ENCODE results near the gene CFAP161.
A peak's percentile ranks its signal among the peaks of the same experiment; 100 is the strongest.
"Not testable (repeated sequence)": the region's sequence is repeated elsewhere in the genome, so short reads cannot be mapped to it uniquely, and the experiment has no call there.

CFAP161 gene

DNA sequence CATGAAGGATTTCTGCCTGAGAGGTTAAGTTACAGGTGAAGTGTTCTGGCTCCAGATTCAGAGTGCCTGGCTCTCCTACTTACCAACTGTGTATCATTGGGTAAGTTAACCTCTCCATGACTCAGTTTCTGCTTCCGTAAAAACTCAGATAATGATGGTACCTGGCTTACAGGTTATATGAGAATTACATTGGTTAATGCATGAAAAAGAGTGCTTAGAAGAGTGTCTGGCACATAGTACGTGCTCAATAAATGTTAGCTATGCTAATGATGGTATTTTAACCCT lies 23.8 kb downstream of the CFAP161 start:
- Histone ChIP-seq H3K4me3 (ENCODE audit: low read depth, low read length) (no peak overlapping the region), H3K27ac (no peak overlapping the region), H3K36me3 (no peaks in the 10 kb centered on the region), H3K27me3 (ENCODE audit: insufficient read depth, low read depth, severe bottlenecking) (no peaks in the 10 kb centered on the region), H3K9me3 (ENCODE audit: severe bottlenecking) (no peaks in the 10 kb centered on the region)
- TF ChIP-seq, protein P1, sequence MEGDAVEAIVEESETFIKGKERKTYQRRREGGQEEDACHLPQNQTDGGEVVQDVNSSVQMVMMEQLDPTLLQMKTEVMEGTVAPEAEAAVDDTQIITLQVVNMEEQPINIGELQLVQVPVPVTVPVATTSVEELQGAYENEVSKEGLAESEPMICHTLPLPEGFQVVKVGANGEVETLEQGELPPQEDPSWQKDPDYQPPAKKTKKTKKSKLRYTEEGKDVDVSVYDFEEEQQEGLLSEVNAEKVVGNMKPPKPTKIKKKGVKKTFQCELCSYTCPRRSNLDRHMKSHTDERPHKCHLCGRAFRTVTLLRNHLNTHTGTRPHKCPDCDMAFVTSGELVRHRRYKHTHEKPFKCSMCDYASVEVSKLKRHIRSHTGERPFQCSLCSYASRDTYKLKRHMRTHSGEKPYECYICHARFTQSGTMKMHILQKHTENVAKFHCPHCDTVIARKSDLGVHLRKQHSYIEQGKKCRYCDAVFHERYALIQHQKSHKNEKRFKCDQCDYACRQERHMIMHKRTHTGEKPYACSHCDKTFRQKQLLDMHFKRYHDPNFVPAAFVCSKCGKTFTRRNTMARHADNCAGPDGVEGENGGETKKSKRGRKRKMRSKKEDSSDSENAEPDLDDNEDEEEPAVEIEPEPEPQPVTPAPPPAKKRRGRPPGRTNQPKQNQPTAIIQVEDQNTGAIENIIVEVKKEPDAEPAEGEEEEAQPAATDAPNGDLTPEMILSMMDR (IDR thresholded peaks at IDR 0.05; ENCODE audit: low read depth, low read length), result no peak
- no peak for DNase-seq

- DNase-seq; H3K4me3 ChIP-seq (ENCODE audit: low read depth, low read length); H3K27ac ChIP-seq; H3K36me3 ChIP-seq; H3K27me3 ChIP-seq (ENCODE audit: insufficient read depth, low read depth, severe bottlenecking); H3K9me3 ChIP-seq (ENCODE audit: severe bottlenecking): not testable (repeated sequence)
Measured at GRCh38 chr15:81158561-81158960, 24.5 kb downstream of the CFAP161 start.

DNA sequence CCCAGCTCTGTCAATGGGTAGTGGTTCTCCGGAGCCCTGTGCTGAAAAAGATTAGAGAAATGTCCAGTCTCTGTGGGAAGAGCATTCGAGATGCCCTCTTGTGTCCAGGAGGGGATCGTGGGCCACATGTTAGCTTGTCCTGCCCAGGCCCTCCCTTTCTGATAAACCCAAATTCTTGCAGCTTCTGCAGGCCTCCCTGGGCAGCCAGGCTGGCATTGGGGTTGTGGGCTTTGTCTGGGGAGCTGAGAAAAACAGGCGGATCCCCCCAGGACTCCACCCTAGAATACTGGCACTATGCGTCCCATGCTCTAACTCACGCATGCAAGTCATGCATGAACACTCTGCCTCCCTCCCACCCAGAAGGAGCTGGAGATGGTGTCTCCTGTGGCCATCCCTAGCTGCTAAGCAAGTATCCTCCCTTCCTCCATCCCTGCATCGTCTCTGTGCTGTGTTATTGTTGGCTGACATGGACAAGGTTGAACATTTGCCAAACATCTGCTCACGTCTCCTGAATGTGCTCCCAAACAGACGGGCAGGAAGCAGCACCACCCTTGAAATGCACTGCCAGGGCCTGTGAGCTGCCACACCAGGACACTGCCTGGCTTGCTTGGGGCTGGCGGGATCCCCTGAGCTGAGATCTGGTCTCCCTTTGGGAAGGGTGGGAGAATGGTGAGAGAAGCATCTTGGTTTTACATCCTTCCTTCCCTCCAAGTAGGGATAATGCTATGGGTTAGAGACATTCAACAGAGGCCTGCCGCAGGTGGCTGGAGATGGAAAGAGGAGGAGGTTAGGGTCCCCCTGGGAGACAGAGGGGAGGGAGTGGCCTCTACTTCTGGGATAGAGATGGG lies 26.5 kb downstream of the CFAP161 start:
- H3K4me3 ChIP-seq (ENCODE audit: low read depth, low read length), result no peak overlapping the region
- H3K9me3 ChIP-seq (ENCODE audit: severe bottlenecking), result no peaks in the 10 kb centered on the region
- no peaks in the 10 kb centered on the region for H3K36me3 ChIP-seq
- no peak overlapping the region for H3K27ac ChIP-seq
- TF ChIP-seq, protein P1 (IDR thresholded peaks at IDR 0.05; ENCODE audit: low read depth, low read length), result no peak
- H3K27me3 ChIP-seq (ENCODE audit: insufficient read depth, low read depth, severe bottlenecking), result no peaks in the 10 kb centered on the region
- DNase-seq, result no peak

GRCh38 chr15:81161160-81161673 lies 27.1 kb downstream of the CFAP161 start:
- no peak overlapping the region for H3K27ac ChIP-seq
- no peaks in the 10 kb centered on the region for H3K27me3 ChIP-seq (ENCODE audit: insufficient read depth, low read depth, severe bottlenecking)
- no peaks in the 10 kb centered on the region for H3K9me3 ChIP-seq (ENCODE audit: severe bottlenecking)
- H3K4me3 ChIP-seq (ENCODE audit: low read depth, low read length), result no peak overlapping the region
- H3K36me3 ChIP-seq, result no peaks in the 10 kb centered on the region
- TF ChIP-seq, protein P1 (IDR thresholded peaks at IDR 0.05; ENCODE audit: low read depth, low read length), result no peak
- DNase-seq, result no peak

DNA sequence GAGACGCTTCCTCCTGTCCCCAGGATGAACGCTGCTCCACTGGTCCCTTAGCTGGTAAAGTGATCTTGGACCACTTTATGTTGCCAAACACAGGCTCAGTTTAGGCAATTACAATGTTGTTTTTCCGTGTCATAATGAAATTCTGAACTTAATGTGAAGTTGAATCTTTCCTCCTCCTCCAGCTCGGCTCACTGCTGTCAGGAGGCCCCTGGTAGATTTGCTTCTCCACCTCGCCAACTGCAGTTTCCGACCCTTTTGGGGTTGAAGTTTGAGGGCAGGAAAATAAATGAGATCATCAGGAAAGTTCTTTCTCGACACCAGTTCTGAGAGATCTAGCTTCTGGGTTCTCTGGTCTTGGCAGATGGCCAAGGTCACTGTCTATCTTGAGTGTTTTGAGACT lies 27.8 kb downstream of the CFAP161 start:
- Histone ChIP-seq H3K27me3 (ENCODE audit: insufficient read depth, low read depth, severe bottlenecking) (no peaks in the 10 kb centered on the region), H3K36me3 (no peaks in the 10 kb centered on the region), H3K27ac (no peak overlapping the region), H3K9me3 (ENCODE audit: severe bottlenecking) (no peaks in the 10 kb centered on the region), H3K4me3 (ENCODE audit: low read depth, low read length) (no peak overlapping the region)
- no peak for DNase-seq
- TF ChIP-seq, protein P1 (IDR thresholded peaks at IDR 0.05; ENCODE audit: low read depth, low read length), result no peak

DNA sequence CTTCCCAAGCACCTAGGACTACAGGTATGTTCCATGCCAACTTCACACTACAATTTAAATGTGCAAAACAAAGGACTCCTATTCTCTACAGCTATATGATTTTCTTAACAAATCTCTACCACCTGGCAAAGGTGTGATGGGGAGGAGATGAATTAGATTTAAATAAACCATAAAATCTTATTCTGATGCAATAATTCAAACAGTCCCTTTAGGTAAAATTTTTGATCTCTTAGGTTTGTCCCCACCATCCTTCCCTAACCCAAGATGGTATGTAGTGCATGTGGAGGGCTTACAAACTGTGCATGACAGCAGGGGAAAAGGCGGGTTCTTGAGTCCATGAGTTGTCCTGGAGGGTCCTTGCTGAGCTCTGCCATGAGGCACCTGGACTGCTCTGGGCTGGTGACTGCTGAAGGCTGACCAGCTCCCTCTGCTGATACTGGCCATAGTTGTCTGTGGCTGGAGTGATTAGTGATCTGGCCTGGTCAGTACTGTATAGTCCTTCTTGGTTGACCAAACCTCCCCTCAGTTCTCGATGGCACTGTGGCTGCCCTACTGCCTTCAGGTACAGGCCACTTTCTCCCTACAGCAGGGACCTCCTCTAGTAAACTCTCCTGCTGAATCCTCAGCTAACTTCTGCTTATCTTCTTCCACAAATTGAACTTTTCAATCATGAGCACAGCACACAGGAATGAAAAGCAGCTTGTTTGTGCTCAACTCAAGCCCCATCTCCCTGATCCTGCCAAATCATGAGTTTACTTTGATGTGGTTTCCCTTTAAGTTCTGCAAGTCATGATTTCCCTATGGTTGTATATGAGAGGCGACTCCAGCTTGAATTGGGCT lies 30.1 kb downstream of the CFAP161 start:
- H3K27me3 ChIP-seq (ENCODE audit: insufficient read depth, low read depth, severe bottlenecking), result no peaks in the 10 kb centered on the region
- DNase-seq, result peak; percentile 10
- TF ChIP-seq, protein P1 (IDR thresholded peaks at IDR 0.05; ENCODE audit: low read depth, low read length), result peak; percentile 38; the same call in 1 of the 2 replicates
- no peaks in the 10 kb centered on the region for H3K9me3 ChIP-seq (ENCODE audit: severe bottlenecking)
- H3K4me3 ChIP-seq (ENCODE audit: low read depth, low read length), result no peak overlapping the region
- H3K27ac ChIP-seq, result no peak overlapping the region
- no peaks in the 10 kb centered on the region for H3K36me3 ChIP-seq

Measured in WERI-Rb-1 (cell line).